Calu3 (cell line): ENCODE results near the gene MS4A1. TPM values are rescaled to one million over a fixed set of nuclear protein-coding genes. Genes with fewer than 3 reads are reported as not detected.
"Not testable (repeated sequence)": the region's sequence is repeated elsewhere in the genome, so short reads cannot be mapped to it uniquely, and the experiment has no call there.

ENCODE experiments used
- BruUV-seq: library from RNA; stranded (reverse); fragments of 400-500 nt; replicated peaks from 2 replicates; lab custom pipeline; 2021; lab: Mats Ljungman, UMichigan
- CTCF ChIA-PET: fragments of 300-600 bp; sonication (Branson Sonifier 250); formaldehyde crosslinking; loops from one replicate; lab custom pipeline; 2022; ENCODE audit warnings: antibody characterized with exemption; lab: Charles Lee
- DNase-seq: peaks from one replicate; pipeline ENCODE4 v3.0.0; 2022
- H3K27ac Mint-ChIP-seq: one replicate; pipeline ENCODE4 v1.8.0; 2022; ENCODE audit warnings: mixed read lengths; ENCODE audit not compliant: unreplicated experiment
- H3K27me3 Mint-ChIP-seq: one replicate; pipeline ENCODE4 v1.8.0; 2022; ENCODE audit warnings: mixed read lengths; ENCODE audit not compliant: unreplicated experiment
- H3K36me3 Mint-ChIP-seq: one replicate; pipeline ENCODE4 v1.8.0; 2022; ENCODE audit warnings: mild to moderate bottlenecking, moderate library complexity, mixed read lengths; ENCODE audit not compliant: insufficient read depth, unreplicated experiment
- H3K4me1 Mint-ChIP-seq: one replicate; pipeline ENCODE4 v1.8.0; 2022; ENCODE audit warnings: mild to moderate bottlenecking, low read depth, mixed read lengths; ENCODE audit not compliant: unreplicated experiment
- H3K4me3 Mint-ChIP-seq: one replicate; pipeline ENCODE4 v1.8.0; 2022; ENCODE audit warnings: mild to moderate bottlenecking, low read depth, moderate library complexity, mixed read lengths; ENCODE audit not compliant: unreplicated experiment
- H3K9me3 Mint-ChIP-seq: one replicate; pipeline ENCODE4 v1.8.0; 2022; ENCODE audit warnings: low read depth, mixed read lengths; ENCODE audit not compliant: unreplicated experiment
- CTCF ChIP-seq: fragments of 200-600 bp; IDR thresholded peaks from one replicate; pipeline ENCODE4 v1.8.0; 2022; ENCODE audit warnings: antibody characterized with exemption; ENCODE audit not compliant: unreplicated experiment
- intact Hi-C: fragments of 100-400 bp; cut with micrococcal nuclease; formaldehyde crosslinking; loops from one replicate; pipeline ENCODE4 v1.10.0; 2022; ENCODE audit not compliant: unreplicated experiment
- total RNA-seq: library from RNA; stranded (reverse); gene quantifications from 2 replicates; pipeline ENCODE4 v1.2.3, GENCODE V29; 2022

The MS4A1 gene
- total RNA-seq, 1 experiment from 2014 or later: not detected

GRCh38 chr11:60498853-60499252 is 43.2 kb downstream of the MS4A1 start:
- intact Hi-C loops: no loop called here
- H3K36me3 Mint-ChIP-seq: no peaks in the 10 kb centered on the region
- CTCF ChIA-PET: no interaction called here
- no peak for DNase-seq
- H3K27ac Mint-ChIP-seq: no peak overlapping the region
- no peak for TF ChIP-seq CTCF
- no peaks in the 10 kb centered on the region for H3K4me1 Mint-ChIP-seq
- peaks cover 8% of the 10 kb centered on the region for H3K27me3 Mint-ChIP-seq
- no peaks in the 10 kb centered on the region for H3K9me3 Mint-ChIP-seq
- no peak overlapping the region for H3K4me3 Mint-ChIP-seq
- BruUV-seq: no TSS peak

- BruUV-seq: no TSS peak
- intact Hi-C loops: no loop called here
- H3K9me3 Mint-ChIP-seq: no peaks in the 10 kb centered on the region
- no peak for DNase-seq
- H3K4me1 Mint-ChIP-seq: no peaks in the 10 kb centered on the region
- no peaks in the 10 kb centered on the region for H3K36me3 Mint-ChIP-seq
- no peak overlapping the region for H3K27ac Mint-ChIP-seq
- no peak overlapping the region for H3K4me3 Mint-ChIP-seq
- TF ChIP-seq CTCF: no peak
- H3K27me3 Mint-ChIP-seq: peaks cover 8% of the 10 kb centered on the region
- CTCF ChIA-PET: no interaction called here
These were observed 44.7 kb downstream of the MS4A1 start for GRCh38 chr11:60500276-60500910.

- DNase-seq: no peak
- Mint-ChIP-seq H3K4me1 (no peaks in the 10 kb centered on the region), H3K4me3 (no peak overlapping the region), H3K36me3 (no peaks in the 10 kb centered on the region), H3K9me3 (no peaks in the 10 kb centered on the region), H3K27ac (no peak overlapping the region), H3K27me3 (peaks cover 8% of the 10 kb centered on the region)
- no peak for TF ChIP-seq CTCF
- intact Hi-C loops: no loop called here
- CTCF ChIA-PET: interaction anchor here (1.2 kb wide), 1 partner anchor 19 kb away, joined by 3 read pairs; no protein-coding TSS in a partner anchor
- no TSS peak for BruUV-seq
These were observed 46.7 kb downstream of the MS4A1 start for GRCh38 chr11:60502221-60502775.

GRCh38 chr11:60504219-60504905 is 48.7 kb downstream of the MS4A1 start:
- TF ChIP-seq CTCF: no peak

GRCh38 chr11:60509609-60510008 is 54.0 kb downstream of the MS4A1 start:
- intact Hi-C loops, H3K36me3 Mint-ChIP-seq, H3K4me3 Mint-ChIP-seq, DNase-seq, H3K4me1 Mint-ChIP-seq, H3K9me3 Mint-ChIP-seq, CTCF ChIA-PET, BruUV-seq, H3K27ac Mint-ChIP-seq, H3K27me3 Mint-ChIP-seq: not testable (repeated sequence)

More at GRCh38 chr11:60504219-60504905, 48.7 kb downstream of the MS4A1 start:
- no peak for DNase-seq
- no TSS peak for BruUV-seq
- H3K4me1 Mint-ChIP-seq: no peaks in the 10 kb centered on the region
- H3K27ac Mint-ChIP-seq: no peak overlapping the region
- no peak overlapping the region for H3K4me3 Mint-ChIP-seq
- CTCF ChIA-PET: no interaction called here
- H3K9me3 Mint-ChIP-seq: no peaks in the 10 kb centered on the region
- intact Hi-C loops: no loop called here
- H3K36me3 Mint-ChIP-seq: no peaks in the 10 kb centered on the region
- no peaks in the 10 kb centered on the region for H3K27me3 Mint-ChIP-seq

- H3K36me3 Mint-ChIP-seq, H3K27ac Mint-ChIP-seq, H3K9me3 Mint-ChIP-seq, H3K4me1 Mint-ChIP-seq, DNase-seq, CTCF ChIA-PET, H3K27me3 Mint-ChIP-seq, H3K4me3 Mint-ChIP-seq, BruUV-seq, intact Hi-C loops: not testable (repeated sequence)
These were observed 54.6 kb downstream of the MS4A1 start for GRCh38 chr11:60510209-60510608.
